Ishikawa (cell line): ENCODE measurements around the gene HOXB5.

Source experiments
- CEBPB ChIP-seq: IDR thresholded peaks from 2 replicates; pipeline ENCODE4 v1.6.1; 2012
- EP300 ChIP-seq: IDR thresholded peaks from 2 replicates; pipeline ENCODE4 v1.6.1; 2012; ENCODE audit warnings: borderline replicate concordance
- FOXM1 ChIP-seq: IDR thresholded peaks from 2 replicates; pipeline ENCODE4 v1.6.1; 2012; ENCODE audit warnings: low read depth, borderline replicate concordance
- MAX ChIP-seq: IDR thresholded peaks from 2 replicates; pipeline ENCODE4 v1.6.1; 2012
- RAD21 ChIP-seq: IDR thresholded peaks from 2 replicates; pipeline ENCODE4 v1.6.1; 2012; ENCODE audit warnings: low read depth
- TEAD4 ChIP-seq: IDR thresholded peaks from 2 replicates; pipeline ENCODE4 v1.6.1; 2012
- TF ChIP-seq, protein P1 (sequence below): IDR thresholded peaks from 2 replicates; pipeline ENCODE4 v1.6.1; 2012; ENCODE audit warnings: low read depth, mild to moderate bottlenecking

DNA sequence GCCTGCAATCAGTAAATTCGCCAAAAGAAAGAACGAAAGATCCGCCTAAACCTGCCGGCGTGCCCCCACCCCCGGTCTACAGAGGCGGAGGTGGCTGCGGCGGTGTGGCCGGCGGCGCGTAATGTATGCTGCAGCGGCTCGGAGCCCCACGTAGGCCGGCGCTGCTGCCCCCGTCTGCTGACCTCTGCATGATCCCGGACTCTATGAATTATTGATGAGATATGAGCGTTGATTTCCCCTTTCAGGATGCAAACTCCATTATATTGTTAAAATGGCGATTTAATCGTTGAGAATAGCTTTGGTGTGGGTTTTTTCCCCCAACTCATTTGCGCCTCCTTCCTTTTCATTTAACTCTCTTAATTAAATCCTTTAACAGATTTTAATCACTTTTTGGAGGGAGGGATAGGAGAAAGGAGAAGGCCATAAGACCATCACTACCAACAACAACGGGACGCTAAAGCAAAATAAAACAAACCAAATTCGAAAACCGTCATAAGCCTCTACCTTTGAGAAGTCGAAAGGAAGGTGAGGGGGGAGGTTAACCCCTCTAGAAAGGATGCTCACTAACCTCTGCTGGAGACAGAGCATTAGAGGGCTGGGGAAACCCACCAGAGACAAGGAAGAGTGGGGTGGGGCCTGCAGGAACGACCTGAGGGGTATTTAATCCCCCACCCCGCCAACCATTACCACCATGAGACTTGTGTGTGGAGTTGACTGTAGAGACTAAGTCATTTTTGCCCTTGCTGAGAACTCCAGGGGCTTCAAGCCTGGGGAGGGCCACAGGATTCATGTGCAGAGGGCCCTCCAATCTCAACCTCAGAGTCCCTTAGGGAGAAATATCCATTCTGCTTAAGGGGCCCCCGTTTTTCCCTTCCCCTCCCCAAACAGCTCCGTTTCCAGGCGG is 7.0 kb downstream of the HOXB5 start:
- TF ChIP-seq EP300: no peak
- TF ChIP-seq RAD21: no peak
- TF ChIP-seq TEAD4: no peak
- TF ChIP-seq, protein P1, sequence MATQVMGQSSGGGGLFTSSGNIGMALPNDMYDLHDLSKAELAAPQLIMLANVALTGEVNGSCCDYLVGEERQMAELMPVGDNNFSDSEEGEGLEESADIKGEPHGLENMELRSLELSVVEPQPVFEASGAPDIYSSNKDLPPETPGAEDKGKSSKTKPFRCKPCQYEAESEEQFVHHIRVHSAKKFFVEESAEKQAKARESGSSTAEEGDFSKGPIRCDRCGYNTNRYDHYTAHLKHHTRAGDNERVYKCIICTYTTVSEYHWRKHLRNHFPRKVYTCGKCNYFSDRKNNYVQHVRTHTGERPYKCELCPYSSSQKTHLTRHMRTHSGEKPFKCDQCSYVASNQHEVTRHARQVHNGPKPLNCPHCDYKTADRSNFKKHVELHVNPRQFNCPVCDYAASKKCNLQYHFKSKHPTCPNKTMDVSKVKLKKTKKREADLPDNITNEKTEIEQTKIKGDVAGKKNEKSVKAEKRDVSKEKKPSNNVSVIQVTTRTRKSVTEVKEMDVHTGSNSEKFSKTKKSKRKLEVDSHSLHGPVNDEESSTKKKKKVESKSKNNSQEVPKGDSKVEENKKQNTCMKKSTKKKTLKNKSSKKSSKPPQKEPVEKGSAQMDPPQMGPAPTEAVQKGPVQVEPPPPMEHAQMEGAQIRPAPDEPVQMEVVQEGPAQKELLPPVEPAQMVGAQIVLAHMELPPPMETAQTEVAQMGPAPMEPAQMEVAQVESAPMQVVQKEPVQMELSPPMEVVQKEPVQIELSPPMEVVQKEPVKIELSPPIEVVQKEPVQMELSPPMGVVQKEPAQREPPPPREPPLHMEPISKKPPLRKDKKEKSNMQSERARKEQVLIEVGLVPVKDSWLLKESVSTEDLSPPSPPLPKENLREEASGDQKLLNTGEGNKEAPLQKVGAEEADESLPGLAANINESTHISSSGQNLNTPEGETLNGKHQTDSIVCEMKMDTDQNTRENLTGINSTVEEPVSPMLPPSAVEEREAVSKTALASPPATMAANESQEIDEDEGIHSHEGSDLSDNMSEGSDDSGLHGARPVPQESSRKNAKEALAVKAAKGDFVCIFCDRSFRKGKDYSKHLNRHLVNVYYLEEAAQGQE: no peak
- no peak for TF ChIP-seq FOXM1
- no peak for TF ChIP-seq MAX
- no peak for TF ChIP-seq CEBPB
